Suppressor macrophage treated with lipopolysaccharide for 4 hours (primary cell): Measurements from ENCODE around the gene SMIM27.
A peak's percentile ranks its signal among the peaks of the same experiment; 100 is the strongest.

Experiments
- DNase-seq: peaks from one replicate; pipeline ENCODE4 v3.0.0-alpha.2; 2020

The SMIM27 gene

DNA sequence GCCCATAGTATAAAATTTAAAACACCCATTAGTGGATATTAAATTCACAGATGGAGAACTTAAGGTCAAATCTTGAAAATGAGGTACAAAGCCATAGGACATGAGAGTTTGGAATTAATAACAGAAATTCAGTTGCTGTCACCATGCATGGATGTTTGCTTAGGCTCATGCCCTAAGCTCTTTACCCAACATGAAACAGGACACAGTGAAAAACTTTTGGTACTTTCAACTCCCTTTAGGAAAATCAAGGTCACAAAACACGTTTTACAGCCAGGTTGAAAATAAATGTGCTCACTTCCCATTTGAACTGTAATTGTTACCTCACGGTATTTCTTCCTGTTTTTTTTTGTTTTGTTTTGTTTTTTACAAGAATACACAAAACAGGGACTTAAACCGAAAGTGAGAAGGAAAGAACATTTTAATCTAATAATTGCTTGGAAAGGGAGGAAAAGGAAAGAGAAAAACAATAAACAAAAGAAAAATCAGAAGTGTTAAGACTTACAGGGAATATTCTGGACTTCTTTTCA is 6.3 kb downstream of the SMIM27 start:
- DNase-seq = peak; percentile 48

DNA sequence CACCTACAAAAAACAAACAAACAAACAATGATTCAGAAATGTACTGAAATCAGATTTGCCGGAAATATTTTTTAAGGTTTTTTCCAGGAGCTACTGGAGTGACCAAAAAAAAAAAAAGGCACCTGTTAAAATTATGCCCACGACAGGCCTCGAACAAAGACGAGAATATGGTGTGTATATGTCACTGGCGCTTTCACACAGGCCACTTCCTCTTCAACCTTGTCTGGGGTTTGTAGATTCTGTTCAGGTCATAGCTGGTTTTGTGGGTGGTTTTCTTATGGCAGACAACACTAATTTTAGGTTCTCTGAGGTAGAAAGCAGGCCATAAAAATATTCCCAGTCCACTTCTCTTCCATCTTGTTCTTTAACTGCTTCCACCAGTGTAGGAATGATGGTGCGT is 13.8 kb downstream of the SMIM27 start:
- DNase-seq = no peak

GRCh38 chr9:32566770-32567169 is 14.6 kb downstream of the SMIM27 start:
- DNase-seq = no peak

- no peak for DNase-seq
Observed at GRCh38 chr9:32570262-32570661, 18.1 kb downstream of the SMIM27 start.

DNA sequence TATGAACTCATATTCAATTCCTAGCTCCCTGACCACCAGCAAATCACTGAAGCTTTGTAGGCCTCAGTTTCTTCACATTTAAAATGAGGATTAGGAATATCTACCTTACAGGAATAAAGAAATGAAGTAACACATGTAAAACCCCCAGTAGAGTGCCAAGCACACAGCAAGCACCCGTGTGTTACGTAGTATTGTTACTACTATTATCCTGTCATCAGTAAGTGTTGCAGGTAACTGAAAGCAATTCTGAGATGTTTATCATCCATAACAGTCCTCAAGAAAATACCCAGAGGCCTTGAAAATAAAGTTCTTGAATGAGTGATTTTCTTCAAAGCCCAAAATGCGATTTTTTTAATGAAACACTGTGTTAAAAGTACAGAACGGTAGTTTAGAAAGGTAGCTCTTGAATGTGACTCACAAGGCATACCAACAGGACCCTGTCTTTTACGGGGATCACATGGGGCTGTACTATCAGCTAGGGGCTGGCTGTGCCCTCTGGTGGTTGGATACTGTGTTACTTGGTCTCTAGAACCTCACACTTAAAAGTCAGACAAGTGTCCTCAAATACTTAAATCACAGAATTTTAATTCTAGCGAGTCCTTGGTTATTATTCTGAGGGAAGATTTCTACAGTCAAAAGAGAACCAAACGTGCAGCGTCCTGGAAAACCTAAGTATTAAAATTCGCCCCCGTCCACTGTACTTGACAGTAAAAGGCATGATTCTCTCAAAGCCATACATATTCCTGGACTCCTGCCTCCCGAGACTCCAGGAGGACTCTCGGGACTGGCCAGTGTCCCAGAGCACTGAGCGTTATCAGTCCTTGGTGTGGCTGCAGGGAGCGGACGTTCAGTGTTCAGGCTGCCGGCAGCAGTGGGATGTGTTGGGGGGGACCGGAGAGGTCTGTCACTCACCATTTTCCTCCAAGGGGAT is 20.1 kb downstream of the SMIM27 start:
- peak; percentile 81 for DNase-seq

DNA sequence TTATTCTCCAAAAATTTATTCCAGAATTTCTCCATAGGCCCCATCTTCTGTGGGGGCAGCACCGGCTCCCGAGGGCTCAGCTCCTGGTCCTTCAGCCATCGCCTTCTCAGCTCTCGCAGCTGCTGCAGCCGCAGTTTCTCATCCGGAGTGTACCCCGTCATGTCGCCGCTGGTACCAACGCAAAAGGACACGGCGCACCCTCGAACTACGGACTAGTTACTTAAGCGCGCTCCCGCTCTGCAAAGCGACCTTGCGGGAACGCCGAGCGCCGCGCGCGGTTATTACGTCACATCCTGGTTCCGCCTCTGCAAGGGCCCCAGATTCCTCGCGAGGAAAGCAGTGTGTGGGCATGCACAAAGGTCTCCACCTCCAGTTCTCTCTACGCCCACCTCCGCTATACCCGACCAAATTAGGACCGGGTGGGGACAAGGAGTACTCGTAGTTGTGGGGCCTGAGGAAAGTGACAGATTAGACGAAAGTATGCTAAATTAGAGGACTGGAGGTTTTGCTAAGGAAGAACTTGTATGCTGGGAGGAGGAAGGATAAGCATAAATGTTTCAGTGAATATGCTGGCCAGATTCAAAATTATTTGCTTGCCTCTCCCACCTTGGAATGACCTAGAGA is 20.9 kb downstream of the SMIM27 start, which contains the start of gene NDUFB6:
NDUFB6 (minus strand) TSS at position 260 of the 624 bp plus-strand sequence; CDS start at position 161, 99 bp downstream.
- DNase-seq = peak; percentile 95

- peak; percentile 63 for DNase-seq
Observed at GRCh38 chr9:32573821-32574220, 21.7 kb downstream of the SMIM27 start.

DNA sequence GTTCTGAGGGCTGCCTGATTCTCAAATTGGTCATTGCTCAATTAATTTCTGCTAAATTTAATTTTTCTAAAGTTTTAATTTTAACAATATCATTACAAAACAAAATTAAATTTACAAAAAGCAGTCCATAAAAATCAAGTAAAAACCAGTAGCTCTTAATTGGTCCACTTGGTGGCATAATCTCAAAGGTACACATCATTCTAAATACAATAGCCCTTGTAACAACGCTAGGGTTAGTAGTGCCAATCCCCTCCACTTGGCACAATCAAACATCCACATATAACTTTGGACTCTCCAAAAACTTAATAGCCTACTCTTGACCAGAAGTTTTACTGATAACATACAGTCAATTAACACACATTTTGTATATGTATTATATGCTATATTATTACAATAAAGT is 22.7 kb downstream of the SMIM27 start:
- DNase-seq = no peak

- no peak for DNase-seq
Observed at GRCh38 chr9:32577316-32577715, 25.2 kb downstream of the SMIM27 start.

GRCh38 chr9:32578976-32579375 is 26.8 kb downstream of the SMIM27 start:
- no peak for DNase-seq

- peak; percentile 78 for DNase-seq
Observed at GRCh38 chr9:32579706-32580331, 27.7 kb downstream of the SMIM27 start.

- no peak for DNase-seq
Observed at GRCh38 chr9:32580631-32581300, 28.6 kb downstream of the SMIM27 start.

DNA sequence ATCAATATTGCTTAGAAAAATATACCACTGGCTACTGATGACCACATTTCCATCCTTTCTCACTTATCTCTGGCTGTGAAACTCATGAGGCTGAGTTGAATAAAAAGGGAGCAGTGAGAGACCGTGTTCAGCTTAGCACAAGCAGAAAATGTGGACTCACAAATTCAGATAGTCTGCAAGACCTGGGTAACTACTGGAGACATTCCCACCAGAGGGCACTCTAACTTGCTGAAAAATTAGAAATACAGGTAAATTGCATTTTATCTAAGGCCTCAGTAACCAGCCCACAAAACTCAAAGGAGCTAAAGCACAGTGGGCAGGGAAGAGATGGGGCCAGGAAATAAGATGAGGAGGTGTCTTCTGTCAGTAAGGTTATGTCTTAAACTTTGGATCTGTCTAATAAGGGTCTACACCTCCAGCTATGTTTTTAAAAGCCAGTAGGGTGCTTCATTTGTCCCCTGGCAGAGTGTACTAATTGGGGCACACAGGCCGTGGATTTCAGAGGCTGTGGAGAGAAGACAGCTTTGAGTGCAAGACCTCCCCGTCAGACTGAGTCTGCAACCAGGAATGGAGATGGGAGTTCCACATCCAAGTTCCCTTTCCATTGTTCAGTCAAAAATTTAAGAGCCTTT is 29.5 kb downstream of the SMIM27 start:
- peak; percentile 49 for DNase-seq

DNA sequence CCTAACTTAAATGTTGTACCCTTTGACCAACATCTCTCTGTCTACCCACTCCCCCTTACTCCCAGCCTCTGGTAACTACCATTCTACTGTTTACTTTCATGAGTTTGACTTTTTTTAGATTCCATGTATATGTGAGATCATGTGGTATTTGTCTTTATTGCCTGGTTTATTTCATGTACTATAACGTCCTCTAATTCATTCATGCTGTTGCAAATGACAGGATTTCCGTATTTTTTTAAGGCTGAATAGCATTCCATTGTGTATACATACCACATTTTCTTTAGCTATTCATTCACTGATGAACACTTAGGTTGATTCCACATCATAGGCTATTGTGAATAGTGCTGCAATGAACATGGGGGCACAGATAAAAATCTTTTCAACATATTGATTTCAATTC is 32.7 kb downstream of the SMIM27 start:
- DNase-seq = no peak

DNA sequence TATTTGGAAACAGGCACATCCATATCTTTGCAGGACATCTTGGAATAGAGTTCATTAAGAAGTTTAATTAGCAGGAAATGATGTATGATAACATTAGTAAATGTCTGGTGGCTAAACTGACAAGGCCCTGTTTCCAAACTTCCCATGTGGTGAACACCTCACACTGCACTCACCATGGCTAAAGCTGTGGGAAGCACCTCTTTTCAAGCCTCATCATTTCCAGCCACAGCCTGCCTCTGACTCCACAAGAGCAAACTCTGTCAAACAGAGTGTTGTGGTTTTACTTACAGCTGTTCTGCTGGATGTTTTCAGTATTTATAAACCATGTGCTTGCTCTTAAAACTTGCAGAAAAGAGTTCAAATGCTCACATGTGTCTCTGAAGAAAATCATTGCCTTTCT is 35.8 kb downstream of the SMIM27 start:
- peak; percentile 49 for DNase-seq

- DNase-seq = peak; percentile 64
Observed at GRCh38 chr9:32589083-32589723, 37.1 kb downstream of the SMIM27 start.

DNA sequence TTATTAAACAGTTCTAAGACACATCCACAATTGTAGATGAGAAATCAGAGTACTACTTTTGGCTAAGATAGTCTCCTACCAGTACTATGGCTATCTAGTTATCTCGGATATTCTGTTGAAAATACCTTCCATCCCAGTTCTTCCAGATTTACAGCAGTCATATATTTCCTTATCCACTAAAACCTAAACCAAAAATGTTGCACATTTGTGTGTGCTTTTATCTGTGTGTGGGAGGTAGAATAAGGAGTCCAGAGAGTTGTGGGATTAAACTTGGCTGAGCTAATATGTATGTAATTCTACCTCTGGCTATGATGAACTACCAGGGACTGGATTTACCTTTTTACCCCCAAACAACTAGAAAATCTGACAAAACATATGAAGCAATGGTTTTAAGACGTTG is 38.3 kb downstream of the SMIM27 start:
- DNase-seq = no peak

DNA sequence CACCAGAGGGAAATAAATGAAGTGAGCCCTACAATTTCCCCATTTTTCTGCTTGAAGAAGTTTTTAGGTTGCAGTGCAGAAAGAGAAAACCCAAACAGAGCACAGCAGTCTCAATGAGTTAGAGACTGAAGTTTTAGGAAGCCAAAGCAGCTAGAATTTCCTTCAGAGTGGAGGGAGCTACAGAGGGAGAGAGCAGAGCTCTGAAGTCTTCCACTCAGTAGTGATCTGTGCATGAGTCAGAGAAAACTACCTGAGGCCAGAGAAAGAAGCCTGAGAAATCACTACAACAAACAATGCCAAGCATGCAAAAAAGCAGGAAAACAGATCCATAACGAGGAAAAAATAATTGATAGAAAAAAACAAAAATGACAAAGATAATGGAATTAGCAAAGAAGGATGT is 38.8 kb downstream of the SMIM27 start:
- no peak for DNase-seq

GRCh38 chr9:32596096-32596865 is 44.2 kb downstream of the SMIM27 start:
- DNase-seq = peak; percentile 35

DNA sequence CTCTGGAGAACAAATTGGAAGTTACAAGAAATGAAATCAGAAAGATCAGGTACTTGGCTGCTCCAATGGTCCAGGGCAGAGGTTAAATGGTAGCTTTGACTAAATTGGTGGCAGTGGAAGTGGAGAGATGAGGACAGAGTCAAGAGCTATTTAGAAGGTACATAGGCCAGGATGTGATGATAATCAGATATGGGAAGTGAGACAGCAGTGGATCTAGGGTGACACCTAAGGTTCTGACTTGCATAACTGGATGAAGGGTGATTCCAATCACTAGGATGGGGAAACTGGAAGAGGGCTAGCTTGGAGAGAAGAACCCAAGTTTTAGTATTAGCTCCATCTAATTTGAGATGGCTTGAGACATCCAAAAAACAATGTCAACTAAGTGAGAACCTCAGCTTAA is 44.8 kb downstream of the SMIM27 start:
- DNase-seq = no peak

DNA sequence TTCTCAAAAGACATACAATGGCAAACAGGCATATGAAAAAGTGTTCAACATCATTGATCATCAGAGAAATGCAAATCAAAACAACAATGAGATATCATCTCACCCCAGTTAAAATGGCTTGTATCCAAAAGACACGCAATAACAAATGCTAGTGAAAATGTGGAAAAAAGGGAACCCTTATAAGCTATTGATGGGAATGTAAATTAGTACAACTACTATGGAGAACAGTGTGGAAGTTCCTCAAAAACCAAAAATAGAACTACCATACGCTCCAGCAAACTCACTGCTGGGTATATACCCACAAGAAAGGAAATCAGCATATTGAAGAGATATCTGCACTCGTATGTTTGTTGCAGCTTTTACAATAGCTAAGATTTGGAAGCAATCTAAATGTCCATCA is 46.9 kb downstream of the SMIM27 start:
- peak; percentile 16 for DNase-seq
